Large intestine (tissue), 3 donors: Measurements from ENCODE around the gene PRM2. TPM values are rescaled to one million over a fixed set of nuclear protein-coding genes. Genes with fewer than 3 reads are reported as not detected.
"Not testable (repeated sequence)": the region's sequence is repeated elsewhere in the genome, so short reads cannot be mapped to it uniquely, and the experiment has no call there.

Source experiments
- DNase-seq, 2 donors: peaks; one replicate each; pipeline versions ENCODE4 v3.0.0 to v3.0.0-alpha.2; 2013
- H3K27ac ChIP-seq: one replicate; pipeline ENCODE4 v1.5.1; 2013; ENCODE audit warnings: low read length
- H3K27me3 ChIP-seq: 2 replicates; pipeline ENCODE4 v1.6.1; 2013; ENCODE audit warnings: low read length; ENCODE audit not compliant: control insufficient read depth, insufficient read depth
- H3K36me3 ChIP-seq: 2 replicates; pipeline ENCODE4 v1.6.1; 2013; ENCODE audit warnings: low read length; ENCODE audit not compliant: control insufficient read depth, insufficient read depth
- H3K4me1 ChIP-seq: one replicate; pipeline ENCODE4 v1.6.1; 2013; ENCODE audit warnings: low read length; ENCODE audit not compliant: control insufficient read depth, insufficient read depth
- H3K4me3 ChIP-seq: one replicate; pipeline ENCODE4 v1.5.1; 2013; ENCODE audit warnings: low read length
- H3K9me3 ChIP-seq: one replicate; pipeline ENCODE4 v1.6.1; 2013; ENCODE audit warnings: mild to moderate bottlenecking, low read depth, low read length, moderate library complexity; ENCODE audit not compliant: control insufficient read depth
- WGBS: methylation state at CpG from one replicate; pipeline ENCODE4 v1.1.5; 2013; ENCODE audit warnings: low lambda C conversion rate; ENCODE audit not compliant: insufficient coverage; 5-methylcytosine and 5-hydroxymethylcytosine counted together
- polyA plus RNA-seq: library from polyadenylated mRNA; unstranded; fragments of 120-200 nt; gene quantifications from one replicate; pipeline ENCODE4 v1.2.1, GENCODE V29; 2013

The PRM2 gene
- polyA plus RNA-seq, 1 donor, result not detected

GRCh38 chr16:11306997-11307638 lies 30.8 kb upstream of the PRM2 start:
- peak; percentile 54 to 79 for DNase-seq
- Histone ChIP-seq H3K4me1 (peaks cover 4% of the 10 kb centered on the region), H3K9me3 (no peaks in the 10 kb centered on the region), H3K4me3 (no peak overlapping the region), H3K27me3 (no peaks in the 10 kb centered on the region), H3K36me3 (no peaks in the 10 kb centered on the region), H3K27ac (no peak overlapping the region)
- 61% methylated on average over 2 of the region's 7 CpGs for WGBS

GRCh38 chr16:11306381-11306780 lies 30.1 kb upstream of the PRM2 start:
- no peak for DNase-seq
- no peak overlapping the region for H3K27ac ChIP-seq
- no peaks in the 10 kb centered on the region for H3K36me3 ChIP-seq
- H3K9me3 ChIP-seq, result no peaks in the 10 kb centered on the region
- H3K27me3 ChIP-seq, result no peaks in the 10 kb centered on the region
- peaks cover 4% of the 10 kb centered on the region for H3K4me1 ChIP-seq
- no peak overlapping the region for H3K4me3 ChIP-seq
- no CpG with 5 or more reads among the region's 8 CpGs for WGBS

GRCh38 chr16:11303405-11304138 lies 27.3 kb upstream of the PRM2 start:
- no peak for DNase-seq
- H3K27ac ChIP-seq, result no peak overlapping the region
- no peaks in the 10 kb centered on the region for H3K9me3 ChIP-seq
- no peaks in the 10 kb centered on the region for H3K36me3 ChIP-seq
- peaks cover 4% of the 10 kb centered on the region for H3K4me1 ChIP-seq
- no peaks in the 10 kb centered on the region for H3K27me3 ChIP-seq
- no peak overlapping the region for H3K4me3 ChIP-seq
- 90% methylated on average over 2 of the region's 18 CpGs for WGBS

GRCh38 chr16:11302977-11303376 lies 26.7 kb upstream of the PRM2 start:
- Histone ChIP-seq H3K27ac (no peak overlapping the region), H3K9me3 (no peaks in the 10 kb centered on the region), H3K4me3 (no peak overlapping the region), H3K4me1 (peaks cover 4% of the 10 kb centered on the region), H3K27me3 (no peaks in the 10 kb centered on the region), H3K36me3 (no peaks in the 10 kb centered on the region)
- DNase-seq, result no peak
- WGBS, result no CpG with 5 or more reads among the region's 4 CpGs

- H3K9me3 ChIP-seq, result no peaks in the 10 kb centered on the region
- 100% methylated on average over 1 of the region's 4 CpGs for WGBS
- H3K4me3 ChIP-seq, result no peak overlapping the region
- no peaks in the 10 kb centered on the region for H3K36me3 ChIP-seq
- no peaks in the 10 kb centered on the region for H3K4me1 ChIP-seq
- H3K27me3 ChIP-seq, result no peaks in the 10 kb centered on the region
- no peak for DNase-seq
- no peak overlapping the region for H3K27ac ChIP-seq
These were observed 25.6 kb upstream of the PRM2 start for GRCh38 chr16:11301645-11302501.

- H3K36me3 ChIP-seq, result no peaks in the 10 kb centered on the region
- DNase-seq, result no peak
- no peak overlapping the region for H3K27ac ChIP-seq
- H3K9me3 ChIP-seq, result no peaks in the 10 kb centered on the region
- no peaks in the 10 kb centered on the region for H3K4me1 ChIP-seq
- no peaks in the 10 kb centered on the region for H3K27me3 ChIP-seq
- WGBS, result no CpG with 5 or more reads among the region's 7 CpGs
- no peak overlapping the region for H3K4me3 ChIP-seq
These were observed 24.2 kb upstream of the PRM2 start for GRCh38 chr16:11300560-11300892.

GRCh38 chr16:11299865-11300559 lies 23.7 kb upstream of the PRM2 start:
- no peak for DNase-seq
- no peak overlapping the region for H3K4me3 ChIP-seq
- H3K36me3 ChIP-seq, result no peaks in the 10 kb centered on the region
- H3K4me1 ChIP-seq, result no peaks in the 10 kb centered on the region
- no peak overlapping the region for H3K27ac ChIP-seq
- H3K9me3 ChIP-seq, result no peaks in the 10 kb centered on the region
- no CpG with 5 or more reads among the region's 6 CpGs for WGBS
- H3K27me3 ChIP-seq, result no peaks in the 10 kb centered on the region

GRCh38 chr16:11298950-11299547 lies 22.8 kb upstream of the PRM2 start:
- not testable (repeated sequence) for DNase-seq, H3K27me3 ChIP-seq, H3K4me3 ChIP-seq, H3K36me3 ChIP-seq, H3K4me1 ChIP-seq, H3K9me3 ChIP-seq, H3K27ac ChIP-seq
- 90% methylated on average over 2 of the region's 13 CpGs for WGBS

GRCh38 chr16:11298143-11298900 lies 22.0 kb upstream of the PRM2 start:
- H3K9me3 ChIP-seq, result no peaks in the 10 kb centered on the region
- no peak for DNase-seq

More at GRCh38 chr16:11298143-11298900, 22.0 kb upstream of the PRM2 start:
- no CpG with 5 or more reads among the region's 5 CpGs for WGBS
- no peak overlapping the region for H3K4me3 ChIP-seq
- H3K36me3 ChIP-seq, result no peaks in the 10 kb centered on the region
- H3K27ac ChIP-seq, result no peak overlapping the region
- H3K27me3 ChIP-seq, result no peaks in the 10 kb centered on the region
- no peaks in the 10 kb centered on the region for H3K4me1 ChIP-seq
